HG02885 (cell line): Measurements from ENCODE around the gene BMERB1.
"Not testable (repeated sequence)": the region's sequence is repeated elsewhere in the genome, so short reads cannot be mapped to it uniquely, and the experiment has no call there.

Experiments
- ATAC-seq: cut with Tn5 transposase; IDR thresholded peaks from one replicate; pipeline ENCODE4 v1.9.1; 2021; ENCODE audit warnings: mild to moderate bottlenecking; ENCODE audit not compliant: unreplicated experiment, poor library complexity

The BMERB1 gene

DNA sequence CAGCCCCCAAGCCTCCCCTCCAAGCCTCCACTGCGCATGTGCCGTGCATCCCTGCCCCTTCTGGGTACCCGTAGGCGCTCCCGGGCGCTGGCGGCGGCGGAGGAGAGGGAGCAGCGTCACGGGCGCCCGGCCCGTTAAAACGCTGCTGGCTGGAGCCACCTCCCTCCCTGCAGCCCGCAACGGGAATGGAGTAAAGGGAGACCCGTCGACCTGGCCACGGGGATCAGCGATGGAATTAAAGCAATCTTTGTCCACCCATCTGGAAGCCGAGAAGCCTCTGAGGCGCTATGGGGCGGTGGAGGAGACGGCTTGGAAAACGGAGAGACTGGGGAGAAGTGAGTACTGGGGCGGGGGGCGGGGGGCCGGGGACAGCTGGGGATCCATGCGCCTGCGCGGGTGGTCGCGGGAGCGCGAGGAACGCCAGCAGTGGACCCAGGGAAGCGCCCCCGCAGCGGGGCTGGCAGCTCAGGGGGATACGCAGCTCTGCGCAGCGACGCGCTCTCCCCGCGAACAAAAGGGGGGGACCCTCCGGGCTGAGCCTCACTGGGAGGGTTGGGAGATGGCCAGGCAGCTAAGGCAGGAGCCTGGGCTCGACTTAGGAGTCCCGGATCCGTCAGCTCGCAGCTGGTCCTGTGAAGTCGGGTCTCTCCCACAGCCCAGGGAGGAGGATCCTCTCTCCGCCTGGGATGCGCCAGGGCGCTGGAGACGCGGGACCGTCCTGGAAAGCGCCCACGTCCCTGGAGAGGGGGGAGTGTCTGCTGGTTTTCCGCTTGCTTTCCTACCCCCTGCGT, at the start of gene BMERB1:
BMERB1 (plus strand) TSS at position 164 of the 791 bp plus-strand sequence; CDS start at position 230, 66 bp downstream.
- no peak for ATAC-seq

GRCh38 chr16:15388060-15388459, 46.3 kb upstream of the BMERB1 start:
- not testable (repeated sequence) for ATAC-seq

- not testable (repeated sequence) for ATAC-seq
Measured at GRCh38 chr16:15389916-15390315, 44.5 kb upstream of the BMERB1 start.

GRCh38 chr16:15393025-15393424, 41.4 kb upstream of the BMERB1 start:
- not testable (repeated sequence) for ATAC-seq

DNA sequence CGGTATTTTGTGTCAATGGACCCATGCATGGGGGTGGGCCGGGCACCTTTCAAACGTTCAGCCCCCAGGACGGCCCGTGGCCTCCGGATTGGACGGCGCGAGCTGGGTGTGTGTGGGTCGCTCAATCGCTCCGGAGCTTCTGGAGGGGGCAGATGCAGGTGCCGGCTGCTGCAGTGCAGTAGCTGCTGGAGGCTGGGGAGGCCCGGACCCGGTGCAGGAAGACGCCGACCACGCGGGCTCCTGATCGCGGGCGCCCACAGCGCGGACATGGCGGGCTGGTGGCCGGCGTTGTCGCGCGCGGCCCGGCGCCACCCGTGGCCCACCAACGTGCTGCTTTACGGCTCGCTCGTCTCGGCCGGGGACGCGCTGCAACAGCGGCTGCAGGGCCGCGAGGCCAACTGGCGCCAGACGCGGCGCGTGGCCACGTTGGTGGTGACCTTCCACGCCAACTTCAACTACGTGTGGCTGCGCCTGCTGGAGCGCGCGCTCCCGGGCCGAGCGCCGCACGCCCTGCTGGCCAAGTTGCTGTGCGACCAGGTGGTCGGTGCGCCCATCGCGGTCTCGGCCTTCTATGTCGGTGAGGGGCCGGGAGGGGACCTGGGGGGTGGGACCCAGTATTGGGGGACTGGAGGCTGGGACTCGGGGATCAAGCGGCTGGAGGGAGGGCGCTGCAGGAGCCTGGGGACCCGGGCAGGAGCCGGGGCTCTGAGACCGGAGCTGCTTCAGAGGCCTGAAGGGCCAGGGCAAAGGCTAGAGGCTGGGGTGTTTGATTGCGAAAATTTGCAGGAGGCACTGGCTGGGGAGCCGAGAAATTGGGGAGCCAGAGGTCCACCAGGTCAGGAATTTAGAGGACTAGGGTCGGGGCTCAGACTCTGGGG, 38.5 kb upstream of the BMERB1 start, which contains the start of gene MPV17L:
MPV17L (plus strand) TSS at position 124 of the 878 bp plus-strand sequence; CDS start at position 268, 144 bp downstream.
- ATAC-seq, result not testable (repeated sequence)

- not testable (repeated sequence) for ATAC-seq
Measured at GRCh38 chr16:15396509-15396829, 37.9 kb upstream of the BMERB1 start.

DNA sequence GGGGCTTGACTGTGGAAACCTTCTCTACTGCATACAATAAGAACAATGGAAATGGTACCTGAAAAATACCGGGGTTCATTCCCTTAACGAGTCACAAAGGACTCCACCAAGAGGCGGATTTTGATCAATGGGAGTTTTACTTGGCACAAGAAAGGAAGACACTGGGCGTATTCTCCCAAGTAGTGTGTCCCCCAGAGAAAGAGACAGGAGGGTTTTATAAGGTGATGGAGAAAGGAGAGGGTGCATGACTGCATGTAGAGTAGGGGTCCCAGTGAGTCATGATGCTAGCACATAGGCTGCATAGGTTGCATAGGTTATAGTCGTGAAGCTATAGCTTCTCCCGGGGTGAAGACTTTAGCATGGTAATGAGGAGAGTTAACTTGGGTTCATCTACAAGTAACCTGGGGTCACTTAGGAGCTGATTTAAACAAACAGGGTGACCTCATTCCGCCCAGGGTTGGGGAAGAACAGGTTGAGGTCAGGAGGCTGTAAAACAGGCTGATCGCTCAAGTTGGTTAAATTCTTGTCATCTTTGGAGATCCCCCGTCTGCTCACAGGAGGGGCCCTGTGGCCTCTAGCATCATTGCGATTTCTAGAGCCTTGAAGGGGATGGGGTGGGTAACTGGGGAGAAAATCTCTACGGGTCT, 37.3 kb upstream of the BMERB1 start:
- ATAC-seq, result no peak

GRCh38 chr16:15398618-15399316, 35.6 kb upstream of the BMERB1 start:
- ATAC-seq, result no peak

DNA sequence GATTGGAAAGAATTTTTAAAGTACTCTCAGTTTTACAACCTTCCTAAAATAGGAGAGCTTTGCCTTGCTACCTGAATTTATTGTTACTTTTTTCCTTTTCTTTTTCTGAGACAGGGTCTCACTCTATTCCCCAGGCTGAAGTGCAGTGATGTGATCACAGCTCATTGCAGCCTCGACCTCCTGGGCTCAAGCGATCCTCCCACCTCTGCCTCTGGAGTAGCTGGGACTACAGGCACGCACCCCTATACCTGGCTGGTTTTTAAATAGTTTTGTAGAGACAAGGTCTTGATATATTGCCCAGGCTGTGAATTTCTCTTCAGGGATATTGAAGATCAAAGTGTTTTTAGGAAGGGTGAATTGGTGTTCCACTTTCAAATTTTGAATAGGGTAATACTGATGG, 35.1 kb upstream of the BMERB1 start:
- no peak for ATAC-seq

DNA sequence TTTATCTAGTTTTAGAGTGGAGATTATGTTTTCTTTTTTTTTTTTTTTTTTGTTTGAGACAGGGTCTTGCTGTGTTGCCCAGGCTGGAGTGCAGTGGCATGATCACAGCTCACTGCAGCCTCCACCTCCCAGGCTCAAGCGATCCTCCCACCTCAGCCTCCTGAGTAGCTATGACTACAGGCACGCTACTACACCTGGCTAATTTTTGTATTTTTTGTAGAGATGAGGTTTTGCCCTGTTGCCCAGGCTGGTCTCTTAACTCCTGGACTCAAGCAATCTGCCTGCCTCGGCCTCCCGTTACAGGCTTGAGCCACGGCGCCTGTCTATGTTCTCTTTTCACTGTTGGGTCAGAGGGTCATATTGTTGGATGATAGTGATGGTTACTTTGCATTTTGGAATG, 34.1 kb upstream of the BMERB1 start:
- not testable (repeated sequence) for ATAC-seq

DNA sequence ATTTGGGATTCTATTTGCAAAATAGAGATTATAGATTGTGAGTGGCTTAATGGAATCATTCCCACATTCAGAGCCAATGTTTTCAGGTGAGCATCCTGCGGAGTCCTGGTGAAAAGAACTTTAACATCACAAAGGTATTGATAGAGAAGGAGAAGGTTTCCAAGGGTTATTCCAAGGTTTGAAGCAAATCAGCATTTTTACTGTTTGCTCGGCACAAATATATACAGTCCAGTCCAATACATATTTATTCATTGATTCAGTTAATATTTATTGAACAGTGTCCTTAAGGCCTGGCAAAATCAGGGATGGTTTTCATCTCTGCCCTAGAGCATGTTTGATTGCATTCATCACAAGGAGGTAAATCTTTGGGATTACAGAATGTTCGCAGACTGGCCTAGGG, 32.4 kb upstream of the BMERB1 start:
- no peak for ATAC-seq

DNA sequence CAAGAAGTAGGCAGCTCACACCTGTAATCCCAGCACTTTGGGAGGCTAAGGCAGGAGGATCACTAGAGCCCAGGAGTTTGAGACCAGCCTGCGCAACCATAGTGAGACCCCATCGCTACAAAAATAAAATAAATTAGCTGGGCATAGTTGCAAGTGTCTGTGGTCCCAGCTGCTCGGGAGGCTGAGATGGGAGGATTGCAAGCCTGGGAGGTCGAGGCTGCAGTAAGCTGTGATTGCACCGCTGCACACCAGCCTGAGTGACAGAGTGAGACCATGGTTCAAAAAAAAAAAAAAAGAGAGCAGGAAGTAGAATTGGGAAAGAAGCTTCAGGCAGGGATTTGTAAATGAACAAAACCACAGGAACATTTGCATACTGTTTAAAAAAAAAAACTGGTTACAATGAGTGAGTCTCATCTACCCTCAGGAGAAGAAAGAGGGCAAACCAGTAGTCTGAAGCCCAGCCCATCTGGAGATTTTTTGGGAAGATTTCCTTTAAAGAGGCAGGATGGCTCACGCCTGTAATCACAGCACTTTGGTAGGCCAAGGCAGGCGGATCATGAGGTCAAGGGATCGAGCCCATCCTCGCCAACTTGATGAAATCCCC, 30.9 kb upstream of the BMERB1 start:
- no peak for ATAC-seq

DNA sequence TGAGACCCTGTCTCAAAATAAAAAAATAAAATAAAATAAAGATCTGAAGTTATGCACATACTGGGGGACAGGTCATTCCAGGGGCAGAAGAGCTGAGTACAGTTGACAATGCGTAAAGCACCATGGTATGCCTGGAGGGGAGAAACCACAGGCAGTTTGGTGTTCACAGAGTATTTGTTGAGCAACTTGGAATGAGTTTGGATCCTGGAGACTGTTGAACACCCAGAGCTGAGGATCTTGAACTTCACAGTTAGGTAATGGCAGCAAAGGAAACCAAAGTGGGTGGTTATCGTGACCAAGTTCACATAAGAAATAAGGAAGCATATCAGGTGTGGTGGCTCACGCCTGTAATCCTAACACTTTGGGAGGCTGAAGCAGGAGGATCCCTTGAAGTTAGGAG, 30.3 kb upstream of the BMERB1 start:
- not testable (repeated sequence) for ATAC-seq

- no peak for ATAC-seq
Measured at GRCh38 chr16:15404792-15405191, 29.6 kb upstream of the BMERB1 start.

GRCh38 chr16:15407756-15408155, 26.6 kb upstream of the BMERB1 start:
- ATAC-seq, result not testable (repeated sequence)

DNA sequence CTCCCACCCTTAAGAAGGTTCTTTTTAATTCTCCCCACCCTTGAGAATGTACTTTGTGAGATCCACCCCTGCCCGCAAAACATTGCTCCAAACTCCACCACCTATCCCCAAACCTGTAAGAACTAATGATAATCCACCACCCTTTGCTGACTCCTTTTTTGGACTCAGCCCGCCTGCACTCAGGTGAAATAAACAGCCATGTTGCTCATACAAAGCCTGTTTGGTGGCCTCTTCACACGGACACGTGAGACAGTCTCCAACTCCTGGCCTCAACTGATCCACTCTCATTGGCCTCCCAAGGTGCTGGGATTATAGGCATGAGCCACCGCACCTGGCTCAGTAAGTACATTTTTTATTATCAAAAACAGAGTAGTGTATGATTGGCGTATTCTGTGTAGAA, 24.9 kb upstream of the BMERB1 start:
- not testable (repeated sequence) for ATAC-seq

GRCh38 chr16:15415511-15415985, 18.8 kb upstream of the BMERB1 start:
- no peak for ATAC-seq

GRCh38 chr16:15417197-15417596, 17.2 kb upstream of the BMERB1 start:
- ATAC-seq, result no peak

DNA sequence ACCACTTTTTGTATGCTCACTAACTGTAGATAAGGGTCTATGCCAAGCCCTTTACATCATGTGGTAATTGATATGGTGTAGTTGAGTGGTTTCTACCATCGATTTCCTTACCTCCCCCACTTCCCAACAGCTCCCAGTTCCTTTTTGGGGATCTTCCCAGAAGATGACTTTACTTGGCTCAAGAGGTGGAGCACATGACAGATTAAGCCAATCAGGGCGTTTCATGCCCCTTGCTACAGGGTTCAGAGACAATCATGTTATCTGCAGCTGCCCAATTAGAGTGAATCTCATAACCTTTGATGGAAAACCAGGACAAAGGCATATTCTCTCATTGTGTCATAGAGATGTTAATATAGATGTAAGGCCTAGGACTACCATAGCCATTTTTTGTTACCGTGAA, 16.2 kb upstream of the BMERB1 start:
- no peak for ATAC-seq

- not testable (repeated sequence) for ATAC-seq
Measured at GRCh38 chr16:15421696-15422095, 12.7 kb upstream of the BMERB1 start.
